ENCODE results near the gene RTF2.

GRCh38 chr20:56516631-56517030, 48.2 kb downstream of the RTF2 start:
- no peak for TF ChIP-seq CTCF (IDR thresholded peaks at IDR 0.05; ENCODE audit: low read length)
- TF ChIP-seq EZH2 (optimal IDR thresholded peaks at IDR 0.05; ENCODE audit: low read depth, low read length), result no peak
- TF ChIP-seq EZH2phosphoT487 (IDR thresholded peaks at IDR 0.05; ENCODE audit: low read length), result no peak

Measured in MM.1S (cell line).